Iris pigment epithelial cell (primary cell): Measurements from ENCODE around the gene SRSF5.
"Not testable (repeated sequence)": the region's sequence is repeated elsewhere in the genome, so short reads cannot be mapped to it uniquely, and the experiment has no call there.

Source experiments
- DNase-seq: peaks from one replicate; pipeline ENCODE4 v3.0.0-alpha.2; 2011; ENCODE audit warnings: low read depth

Gene SRSF5

GRCh38 chr14:69808919-69809808 lies 42.2 kb downstream of the SRSF5 start:
- DNase-seq, result no peak

DNA sequence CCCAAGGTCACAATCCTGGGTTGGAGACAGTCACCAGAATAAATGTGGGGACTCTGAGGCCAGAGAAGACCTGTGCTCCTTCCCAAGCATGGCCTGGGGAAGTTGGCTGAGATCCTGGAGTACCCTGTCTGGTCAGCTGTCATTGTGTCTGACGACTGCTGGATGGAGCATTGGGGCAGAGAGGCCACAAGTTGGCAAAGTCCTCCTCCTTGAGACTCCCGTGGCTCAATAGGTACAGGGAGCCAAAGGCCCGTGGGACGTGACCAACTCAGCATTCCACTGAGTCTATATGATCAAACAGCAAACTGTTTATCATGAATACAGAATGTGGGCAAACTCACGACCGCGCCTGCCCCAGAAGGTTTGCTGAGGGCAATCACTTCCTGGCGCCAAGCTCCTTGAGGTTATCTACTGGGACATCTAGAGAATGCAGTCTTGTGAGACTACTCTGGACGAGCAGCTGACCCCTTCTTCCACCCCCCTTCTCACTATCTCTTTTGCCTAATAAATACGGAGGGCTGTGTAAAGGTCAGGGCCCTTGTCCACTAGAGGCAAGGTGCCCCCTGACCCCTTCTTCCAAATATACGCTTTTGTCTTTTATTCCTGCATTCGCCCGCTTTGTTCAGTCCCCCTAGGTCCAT lies 44.4 kb downstream of the SRSF5 start:
- DNase-seq, result no peak

DNA sequence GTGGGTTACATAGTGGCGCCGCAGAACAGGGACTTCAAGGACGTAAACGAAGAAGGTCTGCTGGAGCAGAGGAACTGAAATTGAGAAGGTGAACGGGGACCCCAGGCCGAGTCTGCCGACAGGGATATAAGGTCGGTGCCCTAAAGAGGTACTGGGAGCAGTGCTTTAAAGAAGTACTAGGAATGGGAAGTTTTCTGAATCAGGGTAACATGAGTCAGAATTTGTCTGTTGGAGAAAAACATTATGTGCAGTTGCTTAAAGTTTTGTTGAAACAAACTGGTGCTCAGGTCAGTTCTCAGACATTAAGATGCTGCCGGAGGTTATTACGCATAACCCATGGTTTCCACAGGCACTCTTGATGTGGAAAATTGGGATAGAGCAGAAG lies 44.9 kb downstream of the SRSF5 start:
- no peak for DNase-seq

DNA sequence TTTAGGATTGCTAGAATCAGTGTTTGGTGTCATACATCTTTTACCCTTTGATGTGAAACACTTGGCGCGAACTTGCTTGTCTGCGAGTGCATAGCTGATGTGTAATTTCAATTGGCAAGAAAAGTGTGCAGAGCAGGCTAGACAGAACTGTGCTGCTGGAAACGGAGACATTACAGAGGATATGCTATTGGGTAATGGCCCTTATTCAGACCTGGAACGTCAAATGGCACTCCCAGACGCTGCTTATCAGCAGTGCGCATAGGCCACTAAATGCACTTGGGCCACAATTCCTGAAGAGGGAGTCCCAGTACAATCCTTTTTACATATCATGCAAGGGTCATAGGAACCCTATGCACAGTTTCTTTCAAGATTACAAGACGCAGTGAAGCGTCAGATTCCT lies 45.8 kb downstream of the SRSF5 start:
- DNase-seq, result no peak

DNA sequence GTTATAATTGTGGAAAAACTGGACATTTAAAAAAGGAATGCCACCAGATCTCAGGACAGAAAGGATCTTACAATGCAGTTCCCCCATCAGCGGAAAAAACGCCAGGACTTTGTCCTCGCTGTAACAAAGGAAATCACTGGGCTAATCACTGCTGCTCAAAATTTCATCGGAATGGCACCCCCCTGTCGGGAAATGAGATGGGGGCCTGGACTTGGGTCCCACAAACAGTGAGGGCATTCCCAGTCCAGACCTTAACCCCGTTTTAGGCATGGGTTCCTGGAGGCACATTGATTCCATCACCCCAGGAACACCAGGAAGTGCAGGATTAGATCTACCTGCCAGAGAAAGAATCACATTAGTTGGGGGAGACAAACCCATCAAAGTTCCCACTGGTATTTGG lies 46.4 kb downstream of the SRSF5 start:
- DNase-seq, result not testable (repeated sequence)

DNA sequence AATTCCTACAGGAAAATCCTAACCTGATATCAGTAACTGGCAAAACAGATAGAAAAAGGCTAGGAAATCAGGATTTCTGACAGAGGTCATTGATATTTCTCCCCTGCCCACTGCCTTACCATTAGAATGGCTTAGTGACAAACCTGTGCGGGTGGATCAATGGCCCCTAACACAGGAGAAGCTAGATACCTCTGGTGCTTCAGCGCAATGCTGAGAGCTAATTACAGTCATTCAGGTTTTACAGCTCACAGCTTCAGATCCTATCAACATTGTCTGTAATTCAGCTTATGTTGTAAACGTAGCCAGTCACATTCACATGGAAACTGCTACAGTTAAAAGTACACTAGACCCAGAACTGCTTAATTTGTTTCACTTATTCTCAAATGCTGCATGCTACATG lies 47.5 kb downstream of the SRSF5 start:
- DNase-seq, result no peak

GRCh38 chr14:69815556-69815955 lies 48.6 kb downstream of the SRSF5 start:
- DNase-seq, result no peak

GRCh38 chr14:69816216-69816615 lies 49.3 kb downstream of the SRSF5 start:
- DNase-seq, result no peak

DNA sequence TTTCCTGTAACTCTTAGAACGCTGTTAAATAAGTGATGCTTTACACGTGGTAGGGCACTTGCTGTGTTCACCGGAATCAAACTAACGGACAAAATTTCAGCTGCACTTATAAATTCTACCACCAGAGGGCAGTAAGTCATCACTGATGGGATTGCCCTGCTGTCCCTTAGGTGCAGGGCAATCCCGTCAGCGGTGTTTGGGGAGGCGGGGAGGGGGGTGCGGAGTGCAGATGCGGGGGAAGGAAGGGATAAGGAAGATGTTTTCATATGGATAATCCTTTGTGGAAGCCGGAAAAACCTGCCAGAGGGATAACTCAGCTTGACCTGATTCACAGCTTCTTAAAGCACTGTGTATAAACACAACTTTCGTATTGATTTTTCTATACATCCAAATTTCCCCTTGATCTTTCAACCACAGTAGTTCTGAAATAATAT lies 51.8 kb downstream of the SRSF5 start:
- DNase-seq, result peak; percentile 59

GRCh38 chr14:69819607-69820006 lies 52.7 kb downstream of the SRSF5 start:
- DNase-seq, result no peak

GRCh38 chr14:69820991-69821390 lies 54.0 kb downstream of the SRSF5 start:
- no peak for DNase-seq
